GM23248 (cell line): Measurements from ENCODE around the gene CXCR5.

Source experiments
- EZH2 ChIP-seq: fragments of 200-600 bp; sonication (generic); IDR thresholded peaks from 2 replicates; pipeline ENCODE4 v1.6.1; 2018; ENCODE audit warnings: antibody characterized with exemption, mild to moderate bottlenecking; ENCODE audit not compliant: insufficient read depth, poor library complexity, severe bottlenecking
- EZH2phosphoT487 ChIP-seq: fragments of 200-600 bp; sonication (generic); IDR thresholded peaks from 2 replicates; pipeline ENCODE4 v1.6.1; 2018; ENCODE audit warnings: antibody characterized with exemption, moderate library complexity, mild to moderate bottlenecking, low read depth; ENCODE audit not compliant: insufficient read depth

GRCh38 chr11:118935376-118935775 is 51.7 kb downstream of the CXCR5 start:
- TF ChIP-seq EZH2 (no peak), EZH2phosphoT487 (no peak)
